NCI-H69 (cell line): Measurements from ENCODE around the gene WNT3.
"Not testable (repeated sequence)": the region's sequence is repeated elsewhere in the genome, so short reads cannot be mapped to it uniquely, and the experiment has no call there.

Experiments used
- DNase-seq: peaks from one replicate; lab custom pipeline; 2025; lab: John Stamatoyannopoulos, UW

WNT3 gene

GRCh38 chr17:46785696-46786095, 32.8 kb downstream of the WNT3 start:
- no peak for DNase-seq

- DNase-seq = peak; percentile 74
These were observed 35.4 kb downstream of the WNT3 start for GRCh38 chr17:46783031-46783593.

- DNase-seq = peak; percentile 46
These were observed 36.1 kb downstream of the WNT3 start for GRCh38 chr17:46782250-46782953.

- no peak for DNase-seq
These were observed 38.5 kb downstream of the WNT3 start for GRCh38 chr17:46780003-46780373.

- no peak for DNase-seq
These were observed 40.3 kb downstream of the WNT3 start for GRCh38 chr17:46777943-46778915.

- DNase-seq = no peak
These were observed 42.0 kb downstream of the WNT3 start for GRCh38 chr17:46776298-46777005.

- no peak for DNase-seq
These were observed 44.3 kb downstream of the WNT3 start for GRCh38 chr17:46774108-46774737.

- DNase-seq = no peak
These were observed 44.8 kb downstream of the WNT3 start for GRCh38 chr17:46773676-46774075.

GRCh38 chr17:46773221-46773605, 45.3 kb downstream of the WNT3 start:
- DNase-seq = peak; percentile 32

GRCh38 chr17:46772475-46773220, 45.8 kb downstream of the WNT3 start:
- DNase-seq = peak; percentile 93

- DNase-seq = peak; percentile 74
These were observed 46.7 kb downstream of the WNT3 start for GRCh38 chr17:46771561-46772474.

GRCh38 chr17:46770818-46771560, 47.5 kb downstream of the WNT3 start:
- DNase-seq = peak; percentile 58

- DNase-seq = no peak
These were observed 48.1 kb downstream of the WNT3 start for GRCh38 chr17:46770439-46770817.

GRCh38 chr17:46769531-46770438, 48.7 kb downstream of the WNT3 start:
- DNase-seq = no peak

- DNase-seq = not testable (repeated sequence)
These were observed 49.6 kb downstream of the WNT3 start for GRCh38 chr17:46768896-46769295.

GRCh38 chr17:46768540-46768870, 50.0 kb downstream of the WNT3 start:
- no peak for DNase-seq

GRCh38 chr17:46766493-46767491, 51.7 kb downstream of the WNT3 start:
- peak; percentile 25 for DNase-seq
